Measurements from ENCODE around the gene MT1F.
A peak's percentile ranks its signal among the peaks of the same experiment; 100 is the strongest.

MT1F gene

DNA sequence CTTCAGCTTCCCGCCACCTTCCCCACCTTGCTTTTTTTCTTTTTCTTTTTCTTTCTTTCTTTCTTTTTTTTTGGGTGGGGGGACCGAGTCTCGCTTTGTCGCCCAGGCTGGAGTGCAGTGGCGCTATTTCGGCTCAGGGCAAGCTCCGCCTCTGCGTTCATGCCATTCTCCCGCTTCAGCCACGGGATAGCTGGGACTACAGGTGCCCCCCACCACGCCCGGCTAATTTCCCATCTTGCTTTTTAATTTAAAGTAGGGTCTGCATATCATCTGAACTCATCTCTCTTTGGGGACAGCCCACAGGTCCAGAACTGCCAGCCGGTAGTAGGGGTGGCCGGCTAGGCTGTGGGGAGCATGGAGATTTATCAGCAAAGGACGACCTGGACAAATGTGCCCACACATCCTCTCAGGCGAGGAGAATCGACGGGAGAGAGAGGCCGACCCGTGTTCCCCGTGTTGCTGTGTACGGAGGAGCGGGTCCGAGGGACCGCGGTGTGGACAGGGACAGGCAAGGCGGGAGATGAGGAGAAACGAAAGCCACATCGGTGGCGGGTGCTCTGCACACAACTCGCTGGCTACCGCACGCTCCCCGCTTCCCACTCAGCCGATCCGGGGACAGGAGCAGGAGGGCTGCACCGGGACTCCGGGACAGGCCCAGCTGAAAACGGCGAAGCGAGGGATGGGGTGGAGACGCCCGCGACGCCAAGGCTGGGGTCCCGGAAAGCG is 22.9 kb upstream of the MT1F start:
- Histone ChIP-seq H3K36me3 (ENCODE audit: control insufficient read depth in 1 of 2, insufficient read depth in 2 of 2, low read length in 2 of 2) (no peaks in the 10 kb centered on the region), H3K27me3 (ENCODE audit: insufficient read depth, low read length) (peaks cover 89% of the 10 kb centered on the region), H3K9ac (ENCODE audit: low read length) (no peak overlapping the region), H4K12ac (ENCODE audit: low read depth, low read length) (no peak overlapping the region), H2AFZ (ENCODE audit: insufficient read depth, low read length, poor library complexity) (no peak overlapping the region), H3K4me2 (ENCODE audit: low read length) (no peak overlapping the region), H3K23ac (ENCODE audit: low read length) (no peak overlapping the region), H3K4me3 (ENCODE audit: low read depth, low read length) (no peak overlapping the region), H4K91ac (ENCODE audit: low read depth, low read length) (no peak overlapping the region), H2BK12ac (ENCODE audit: low read length) (no peak overlapping the region), H3K79me2 (ENCODE audit: control insufficient read depth, insufficient read depth, low read length, poor library complexity) (no peaks in the 10 kb centered on the region), H4K8ac (ENCODE audit: low read depth, low read length) (no peak overlapping the region), H3K4me1 (ENCODE audit: control insufficient read depth in 1 of 2, insufficient read depth in 2 of 2, low read length in 2 of 2) (peaks cover 0 to 9% of the 10 kb centered on the region in 2 experiments), H3K14ac (ENCODE audit: low read length) (no peak overlapping the region), H2BK120ac (ENCODE audit: insufficient read depth, low read length, poor library complexity) (no peak overlapping the region), H3K18ac (ENCODE audit: low read length) (no peak overlapping the region), H3K4ac (ENCODE audit: low read depth, low read length) (no peak overlapping the region), H3K9me3 (ENCODE audit: insufficient read depth, low read depth, low read length) (peaks cover 12% of the 10 kb centered on the region), H3K79me1 (ENCODE audit: low read length) (no peaks in the 10 kb centered on the region), H2AK5ac (ENCODE audit: low read length) (no peak overlapping the region), H3K27ac (ENCODE audit: low read depth, low read length) (no peak overlapping the region), H2BK5ac (ENCODE audit: low read depth, low read length, poor library complexity) (no peak overlapping the region)
- no peak for DNase-seq
- no CpG with 5 or more reads among the region's 47 CpGs for WGBS (ENCODE audit: extremely low coverage, insufficient coverage, insufficient read length)

DNA sequence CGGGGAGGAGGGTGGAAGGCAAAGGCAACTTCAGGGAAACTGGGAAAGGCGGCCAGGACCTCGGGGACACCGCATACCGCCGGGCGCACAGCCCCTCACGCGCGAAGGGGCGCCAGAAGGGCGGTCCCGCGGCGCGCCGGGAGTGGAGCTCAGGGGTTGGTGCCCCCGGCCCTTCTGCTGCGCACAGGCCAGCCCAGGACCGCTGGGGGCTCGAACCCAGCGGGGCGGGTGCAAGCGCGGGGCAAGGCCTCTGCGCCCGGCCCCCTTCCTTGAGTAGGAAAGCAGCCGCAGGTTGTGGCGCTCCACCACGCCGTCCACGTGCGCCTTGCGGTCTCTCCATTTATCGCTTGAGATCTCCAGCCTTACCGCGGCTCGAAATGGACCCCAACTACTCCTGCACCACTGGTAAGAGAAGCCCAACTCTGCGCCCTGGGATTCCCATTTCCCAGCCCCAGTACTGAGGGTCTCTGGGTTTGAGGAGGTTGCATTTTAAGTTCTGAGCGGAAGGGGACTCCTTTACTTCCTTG is 22.3 kb upstream of the MT1F start:
- WGBS (ENCODE audit: extremely low coverage, insufficient coverage, insufficient read length): no CpG with 5 or more reads among the region's 40 CpGs
- H4K12ac ChIP-seq (ENCODE audit: low read depth, low read length): no peak overlapping the region

DNA sequence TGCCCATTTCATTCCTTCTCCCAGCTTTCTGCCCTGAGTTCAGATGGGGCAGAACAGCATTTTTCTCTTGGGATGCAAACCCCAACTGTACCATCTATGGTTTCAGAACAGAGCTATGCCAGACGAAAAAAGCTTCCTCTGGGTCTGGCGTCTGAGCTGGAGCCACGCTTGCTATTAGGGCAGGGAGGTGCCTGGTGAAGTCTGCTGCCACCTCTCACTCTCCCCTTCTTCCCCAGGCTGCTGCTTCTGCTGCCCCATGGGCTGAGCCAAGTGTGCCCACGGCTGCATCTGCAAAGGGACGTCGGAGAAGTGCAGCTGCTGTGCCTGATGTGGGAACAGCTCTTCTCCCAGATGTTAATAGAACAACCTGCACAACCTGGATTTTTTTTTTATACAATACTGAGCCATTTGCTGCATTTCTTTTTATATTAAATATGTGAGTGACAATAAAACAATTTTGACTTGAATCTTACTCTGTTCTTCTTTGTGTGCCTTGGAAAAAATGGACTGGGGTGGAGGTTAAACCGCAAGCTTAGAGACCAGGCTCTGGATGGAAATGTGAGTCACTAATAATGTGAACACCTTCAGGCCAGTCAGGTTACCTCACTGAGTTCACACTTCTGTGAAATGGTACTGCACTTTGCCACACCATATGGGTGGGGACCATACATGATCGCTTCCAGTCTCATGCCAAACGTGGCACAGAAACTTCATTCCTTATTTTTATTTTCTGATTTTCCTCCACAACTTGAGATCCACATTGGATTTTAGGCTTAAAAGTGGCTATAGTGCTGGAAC is 20.9 kb upstream of the MT1F start:
- Histone ChIP-seq H4K8ac (ENCODE audit: low read depth, low read length) (no peak overlapping the region), H2BK5ac (ENCODE audit: low read depth, low read length, poor library complexity) (no peak overlapping the region), H3K4me3 (ENCODE audit: low read depth, low read length) (no peak overlapping the region), H3K9ac (ENCODE audit: low read length) (no peak overlapping the region), H4K12ac (ENCODE audit: low read depth, low read length) (no peak overlapping the region), H3K14ac (ENCODE audit: low read length) (no peak overlapping the region), H3K23ac (ENCODE audit: low read length) (no peak overlapping the region), H3K27me3 (ENCODE audit: insufficient read depth, low read length) (peaks cover 89% of the 10 kb centered on the region), H3K4me2 (ENCODE audit: low read length) (no peak overlapping the region), H3K18ac (ENCODE audit: low read length) (no peak overlapping the region), H2AK5ac (ENCODE audit: low read length) (no peak overlapping the region), H3K4ac (ENCODE audit: low read depth, low read length) (no peak overlapping the region), H2AFZ (ENCODE audit: insufficient read depth, low read length, poor library complexity) (no peak overlapping the region), H3K79me2 (ENCODE audit: control insufficient read depth, insufficient read depth, low read length, poor library complexity) (no peaks in the 10 kb centered on the region), H3K4me1 (ENCODE audit: control insufficient read depth in 1 of 2, insufficient read depth in 2 of 2, low read length in 2 of 2) (peaks cover 0 to 9% of the 10 kb centered on the region in 2 experiments), H3K36me3 (ENCODE audit: control insufficient read depth in 1 of 2, insufficient read depth in 2 of 2, low read length in 2 of 2) (no peaks in the 10 kb centered on the region), H4K91ac (ENCODE audit: low read depth, low read length) (no peak overlapping the region), H3K9me3 (ENCODE audit: insufficient read depth, low read depth, low read length) (peaks cover 11% of the 10 kb centered on the region), H3K27ac (ENCODE audit: low read depth, low read length) (no peak overlapping the region), H2BK120ac (ENCODE audit: insufficient read depth, low read length, poor library complexity) (no peak overlapping the region), H2BK12ac (ENCODE audit: low read length) (no peak overlapping the region), H3K79me1 (ENCODE audit: low read length) (no peaks in the 10 kb centered on the region)
- peak in 1 of 2 donors; percentile 18 for DNase-seq
- no CpG with 5 or more reads among the region's 9 CpGs for WGBS (ENCODE audit: extremely low coverage, insufficient coverage, insufficient read length)

More for the DNA sequence above, 22.3 kb upstream of the MT1F start:
- no peak overlapping the region for H3K18ac ChIP-seq (ENCODE audit: low read length)
- no peak overlapping the region for H3K27ac ChIP-seq (ENCODE audit: low read depth, low read length)
- H2AFZ ChIP-seq (ENCODE audit: insufficient read depth, low read length, poor library complexity): no peak overlapping the region
- H3K4me1 ChIP-seq (ENCODE audit: control insufficient read depth in 1 of 2, insufficient read depth in 2 of 2, low read length in 2 of 2): peaks cover 0 to 9% of the 10 kb centered on the region in 2 experiments
- no peak overlapping the region for H3K4ac ChIP-seq (ENCODE audit: low read depth, low read length)
- H2AK5ac ChIP-seq (ENCODE audit: low read length): no peak overlapping the region
- H4K8ac ChIP-seq (ENCODE audit: low read depth, low read length): no peak overlapping the region
- no peaks in the 10 kb centered on the region for H3K36me3 ChIP-seq (ENCODE audit: control insufficient read depth in 1 of 2, insufficient read depth in 2 of 2, low read length in 2 of 2)
- no peak overlapping the region for H3K23ac ChIP-seq (ENCODE audit: low read length)
- no peak overlapping the region for H3K9ac ChIP-seq (ENCODE audit: low read length)
- H3K9me3 ChIP-seq (ENCODE audit: insufficient read depth, low read depth, low read length): peaks cover 12% of the 10 kb centered on the region
- H3K4me2 ChIP-seq (ENCODE audit: low read length): no peak overlapping the region
- H3K79me2 ChIP-seq (ENCODE audit: control insufficient read depth, insufficient read depth, low read length, poor library complexity): no peaks in the 10 kb centered on the region
- H2BK120ac ChIP-seq (ENCODE audit: insufficient read depth, low read length, poor library complexity): no peak overlapping the region
- H4K91ac ChIP-seq (ENCODE audit: low read depth, low read length): no peak overlapping the region
- DNase-seq: no peak
- no peak overlapping the region for H3K14ac ChIP-seq (ENCODE audit: low read length)
- no peak overlapping the region for H2BK12ac ChIP-seq (ENCODE audit: low read length)
- H3K27me3 ChIP-seq (ENCODE audit: insufficient read depth, low read length): peaks cover 89% of the 10 kb centered on the region
- H2BK5ac ChIP-seq (ENCODE audit: low read depth, low read length, poor library complexity): no peak overlapping the region
- H3K4me3 ChIP-seq (ENCODE audit: low read depth, low read length): no peak overlapping the region
- H3K79me1 ChIP-seq (ENCODE audit: low read length): no peaks in the 10 kb centered on the region

DNA sequence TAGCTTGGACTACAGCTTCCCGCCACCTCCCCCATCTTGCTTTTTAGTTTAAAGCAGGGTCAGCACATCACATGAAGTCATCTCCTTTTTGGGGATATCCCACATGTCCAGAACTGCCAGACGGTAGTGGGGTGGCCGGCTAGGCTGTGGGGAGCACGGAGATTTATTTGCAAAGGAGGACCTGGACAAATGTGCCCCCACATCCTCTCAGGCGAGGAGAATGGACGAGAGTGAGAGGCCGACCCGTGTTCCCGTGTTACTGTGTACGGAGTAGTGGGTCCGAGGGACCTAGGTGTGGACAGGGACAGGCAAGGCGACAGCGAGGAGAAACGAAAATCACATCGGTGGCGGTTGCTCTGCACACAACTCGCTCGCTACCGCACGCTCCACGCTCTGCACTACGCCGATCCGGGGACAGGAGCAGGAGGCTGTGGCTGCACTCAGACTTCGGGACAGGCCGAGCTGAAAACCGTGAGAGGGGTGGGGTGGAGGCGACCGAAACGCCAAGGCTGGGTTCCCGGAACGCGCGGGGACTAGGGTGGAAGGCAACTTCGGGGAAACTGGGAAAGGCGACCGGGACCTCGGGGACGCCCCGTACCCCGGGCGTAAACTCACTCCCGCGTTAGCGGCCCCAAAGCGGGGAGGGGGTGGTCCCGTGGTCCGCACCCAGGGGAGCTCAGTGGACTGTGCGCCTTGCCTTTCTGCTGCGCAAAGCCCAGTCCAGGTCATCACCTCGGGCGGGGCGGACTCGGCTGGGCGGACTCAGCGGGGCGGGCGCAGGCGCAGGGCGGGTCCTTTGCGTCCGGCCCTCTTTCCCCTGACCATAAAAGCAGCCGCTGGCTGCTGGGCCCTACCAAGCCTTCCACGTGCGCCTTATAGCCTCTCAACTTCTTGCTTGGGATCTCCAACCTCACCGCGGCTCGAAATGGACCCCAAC is 19.7 kb upstream of the MT1F start, which contains the start of gene MT1A:
TSS of gene MT1A (plus strand) at position 853 of the 937 bp plus-strand sequence. CDS start at position 926, 73 bp downstream.
- DNase-seq: peak; percentile 60 to 71
- no CpG with 5 or more reads among the region's 68 CpGs for WGBS (ENCODE audit: extremely low coverage, insufficient coverage, insufficient read length)
- Histone ChIP-seq H3K9me3 (ENCODE audit: insufficient read depth, low read depth, low read length) (peaks cover 11% of the 10 kb centered on the region), H3K4ac (ENCODE audit: low read depth, low read length) (no peak within 1 kb of the TSS), H4K91ac (ENCODE audit: low read depth, low read length) (no peak within 1 kb of the TSS), H3K18ac (ENCODE audit: low read length) (no peak within 1 kb of the TSS), H3K4me3 (ENCODE audit: low read depth, low read length) (peak within 1 kb of the TSS; percentile 14), H3K27ac (ENCODE audit: low read depth, low read length) (no peak within 1 kb of the TSS), H3K4me1 (ENCODE audit: control insufficient read depth in 1 of 2, insufficient read depth in 2 of 2, low read length in 2 of 2) (peaks cover 0 to 5% of the 10 kb centered on the region in 2 experiments), H2BK12ac (ENCODE audit: low read length) (no peak within 1 kb of the TSS), H2AK5ac (ENCODE audit: low read length) (no peak within 1 kb of the TSS), H4K8ac (ENCODE audit: low read depth, low read length) (no peak within 1 kb of the TSS), H3K27me3 (ENCODE audit: insufficient read depth, low read length) (peaks cover 89% of the 10 kb centered on the region), H4K12ac (ENCODE audit: low read depth, low read length) (no peak within 1 kb of the TSS), H3K14ac (ENCODE audit: low read length) (no peak within 1 kb of the TSS), H3K9ac (ENCODE audit: low read length) (no peak within 1 kb of the TSS), H3K79me1 (ENCODE audit: low read length) (no peaks in the 10 kb centered on the region), H3K36me3 (ENCODE audit: control insufficient read depth in 1 of 2, insufficient read depth in 2 of 2, low read length in 2 of 2) (no peaks in the 10 kb centered on the region), H2BK120ac (ENCODE audit: insufficient read depth, low read length, poor library complexity) (no peak within 1 kb of the TSS), H2AFZ (ENCODE audit: insufficient read depth, low read length, poor library complexity) (no peak within 1 kb of the TSS), H3K4me2 (ENCODE audit: low read length) (peak within 1 kb of the TSS; percentile 32), H3K23ac (ENCODE audit: low read length) (no peak within 1 kb of the TSS), H3K79me2 (ENCODE audit: control insufficient read depth, insufficient read depth, low read length, poor library complexity) (no peaks in the 10 kb centered on the region), H2BK5ac (ENCODE audit: low read depth, low read length, poor library complexity) (no peak within 1 kb of the TSS)
